GM10847 (cell line): ENCODE measurements around the gene ANKRD11.

Experiments used
- POLR2A ChIP-seq: IDR thresholded peaks from 2 replicates; pipeline ENCODE4 v1.6.1; 2011; ENCODE audit not compliant: insufficient read length; ENCODE audit errors: extremely low read depth

The ANKRD11 gene

DNA sequence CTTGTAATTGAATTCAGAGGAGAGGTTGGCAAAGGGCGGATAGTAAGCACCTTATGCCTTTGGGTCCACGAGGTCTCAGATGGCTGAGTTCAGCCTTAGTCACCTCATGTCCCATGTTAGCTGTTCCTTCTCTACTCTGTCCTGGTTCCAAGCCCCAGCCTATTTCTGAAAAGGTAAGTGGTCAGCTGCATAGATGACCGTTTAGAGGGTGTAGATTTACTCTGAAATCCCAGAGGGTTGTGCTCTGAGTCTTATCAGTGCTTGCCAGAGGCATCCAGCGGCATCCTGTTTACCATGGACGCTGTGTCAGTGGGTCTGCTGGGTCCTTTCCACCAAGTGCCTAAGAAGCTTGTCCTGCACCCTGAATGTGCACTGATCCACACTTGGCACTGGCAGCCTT lies 271.0 kb downstream of the ANKRD11 start:
- no peak for TF ChIP-seq POLR2A
